GM12878 (cell line): ENCODE data around the gene SBDS. TPM values are rescaled to one million over a fixed set of nuclear protein-coding genes. Genes with fewer than 3 reads are reported as not detected.
A peak's percentile ranks its signal among the peaks of the same experiment; 100 is the strongest.
"Not testable (repeated sequence)": the region's sequence is repeated elsewhere in the genome, so short reads cannot be mapped to it uniquely, and the experiment has no call there.

Experiments used
- ATAC-seq: fragments of 200-7000 bp; cut with Tn5 transposase; 3 replicates; pipeline ENCODE4 v1.9.1; 2020; ENCODE audit warnings: mild to moderate bottlenecking, moderate library complexity
- BruUV-seq: library from RNA; stranded (reverse); fragments of 400-500 nt; replicated peaks from 2 replicates; lab custom pipeline; 2021; lab: Mats Ljungman, UMichigan
- CTCF ChIA-PET: fragments of 300-600 bp; sonication (Branson Sonifier 250); formaldehyde crosslinking; extraction: SDS; loops from one replicate; lab custom pipeline; 2021; ENCODE audit warnings: inconsistent platforms; lab: Yijun Ruan, JAX
- POLR2A ChIA-PET: fragments of 350-600 bp; formaldehyde crosslinking; extraction: SDS; loops from one replicate; lab custom pipeline; 2021; ENCODE audit warnings: inconsistent platforms; lab: Charles Lee
- RAD21 ChIA-PET: fragments of 300-600 bp; sonication (Branson Sonifier 250); formaldehyde crosslinking; loops from one replicate; lab custom pipeline; 2023; ENCODE audit warnings: antibody characterized with exemption; ENCODE audit not compliant: unreplicated experiment; lab: Charles Lee
- SMC1A ChIA-PET: fragments of 300-600 bp; sonication (Branson Sonifier 250); formaldehyde crosslinking; loops from one replicate; lab custom pipeline; 2023; ENCODE audit not compliant: unreplicated experiment, uncharacterized antibody; lab: Charles Lee
- DNase-seq: peaks from one replicate; pipeline ENCODE4 v3.0.0-alpha.2; 2011; ENCODE audit warnings: low read depth, low spot score
- FAIRE-seq: peaks from 3 replicates; lab custom pipeline; 2011; peaks lifted over from hg19 to GRCh38; lab: Jason Lieb, UNC
- H2AFZ ChIP-seq: 2 replicates; pipeline ENCODE4 v1.6.0; 2011; ENCODE audit warnings: low read depth, low read length, control low read depth; ENCODE audit not compliant: control insufficient read depth
- H3K27ac ChIP-seq: 2 replicates; pipeline ENCODE4 v1.5.1; 2011; ENCODE audit warnings: control low read depth; ENCODE audit not compliant: control insufficient read depth, insufficient read depth
- H3K27me3 ChIP-seq, 2 experiments: replicated peaks in 1 of 2; 2 replicates each; pipeline versions ENCODE4 v1.6.0 to v1.6.1; 2011; ENCODE audit warnings: low read length in 1 of 2; ENCODE audit not compliant: control insufficient read depth in 2 of 2, insufficient read depth in 2 of 2
- H3K36me3 ChIP-seq, 2 experiments: 2 replicates each; pipeline ENCODE4 v1.5.1; 2011; ENCODE audit warnings: low read length in 1 of 2; ENCODE audit not compliant: control insufficient read depth in 2 of 2, insufficient read depth in 2 of 2
- H3K4me1 ChIP-seq: 2 replicates; pipeline ENCODE4 v1.6.1; 2011; ENCODE audit warnings: mild to moderate bottlenecking, low read length, moderate library complexity, mixed read lengths; ENCODE audit not compliant: control insufficient read depth, insufficient read depth
- H3K4me2 ChIP-seq: 2 replicates; pipeline ENCODE4 v1.6.0; 2011; ENCODE audit warnings: control low read depth; ENCODE audit not compliant: control insufficient read depth, insufficient read depth
- H3K4me3 ChIP-seq: fragments of 200-600 bp; sonication (generic); 2 replicates; pipeline ENCODE4 v1.5.1; 2016
- H3K79me2 ChIP-seq: 2 replicates; pipeline ENCODE4 v1.6.0; 2011; ENCODE audit warnings: low read length; ENCODE audit not compliant: control insufficient read depth, insufficient read depth
- H3K9ac ChIP-seq: 2 replicates; pipeline ENCODE4 v1.8.0; 2011; ENCODE audit warnings: low read length, control low read depth, mixed read lengths; ENCODE audit not compliant: control insufficient read depth, insufficient read depth
- H3K9me3 ChIP-seq: replicated peaks from 3 replicates; pipeline ENCODE4 v1.5.1; 2011; ENCODE audit warnings: mild to moderate bottlenecking, low read length; ENCODE audit not compliant: control insufficient read depth, insufficient read depth
- H4K20me1 ChIP-seq: 2 replicates; pipeline ENCODE4 v1.6.0; 2011; ENCODE audit not compliant: control insufficient read depth, insufficient read depth
- CBFB ChIP-seq: IDR thresholded peaks from 2 replicates; pipeline ENCODE4 v1.6.1; 2016; ENCODE audit warnings: antibody characterized with exemption, low read depth
- GABPA ChIP-seq: IDR thresholded peaks from 2 replicates; pipeline ENCODE4 v1.6.1; 2014; ENCODE audit warnings: antibody characterized with exemption, low read depth, mild to moderate bottlenecking, inconsistent platforms
- HCFC1 ChIP-seq: fragments of 150-350 bp; IDR thresholded peaks from 2 replicates; pipeline ENCODE4 v1.6.1; 2014; ENCODE audit warnings: low read length
- IKZF1 ChIP-seq: fragments of 450-650 bp; conservative IDR thresholded peaks from 2 replicates; pipeline ENCODE4 v1.6.1; 2017; ENCODE audit warnings: antibody characterized with exemption, mild to moderate bottlenecking
- SP1 ChIP-seq: IDR thresholded peaks from one replicate; pipeline ENCODE4 v1.6.1; 2011; ENCODE audit warnings: low read depth, low read length
- TAF1 ChIP-seq: IDR thresholded peaks from 2 replicates; pipeline ENCODE4 v1.6.1; 2011; ENCODE audit warnings: mild to moderate bottlenecking, low read depth, low read length, borderline replicate concordance
- WGBS: methylation state at CpG from one replicate; pipeline ENCODE4 v1.1.6; 2016; ENCODE audit warnings: low lambda C conversion rate; ENCODE audit not compliant: insufficient replicate concordance, insufficient coverage; ENCODE audit errors: missing lambda C conversion rate; 5-methylcytosine and 5-hydroxymethylcytosine counted together
- in situ Hi-C: fragments of 300-500 bp; cut with MboI; formaldehyde crosslinking; loops from 9 replicates; pipeline ENCODE4 v1.14.3; 2018; ENCODE audit warnings: mixed read lengths
- intact Hi-C: fragments of 100-400 bp; cut with micrococcal nuclease; formaldehyde crosslinking; loops from one replicate; pipeline ENCODE4 v1.14.2; 2022; ENCODE audit not compliant: unreplicated experiment
- polyA plus RNA-seq, 11 experiments: library from polyadenylated mRNA; depleted of rRNA in 4 of 11; unstranded in 6 of 11; stranded (reverse) in 5 of 11; fragments of >200 nt; fragmentation: Nextera tagmentation in 4 of 11; fragmentation: Illumina TruSeq in 1 of 11; extraction: Ambion mirVana in 4 of 11; extraction: Trizol in 1 of 11; gene quantifications; 1 replicate in 1 of 11; 2 replicates in 10 of 11; pipeline versions ENCODE4 v1.2.1 to v1.2.3, GENCODE V29; 2011 to 2016; ENCODE audit warnings: inconsistent platforms in 2 of 11, missing spikeins in 2 of 11, low read depth in 1 of 11
- total RNA-seq, 4 experiments: library from RNA; depleted of rRNA in 3 of 4; stranded (reverse); fragments of >200 nt in 3 of 4; fragmentation: Illumina TruSeq in 1 of 4; extraction: Trizol in 1 of 4; gene quantifications; 2 replicates each; pipeline versions ENCODE4 v1.2.1 to v1.2.3, GENCODE V29; 2013 to 2021
- TF ChIP-seq, protein P1 (sequence below): fragments of 450-650 bp; conservative IDR thresholded peaks from 2 replicates; pipeline ENCODE4 v1.6.1; 2017; ENCODE audit warnings: mild to moderate bottlenecking, moderate library complexity
- TF ChIP-seq, protein P2 (sequence below): fragments of 450-650 bp; IDR thresholded peaks from 2 replicates; pipeline ENCODE4 v1.6.1; 2017; ENCODE audit warnings: low read depth, mild to moderate bottlenecking, moderate library complexity
- TF ChIP-seq, protein P3 (sequence below): IDR thresholded peaks from 2 replicates; pipeline ENCODE4 v1.6.1; 2011; ENCODE audit warnings: mild to moderate bottlenecking, low read depth, low read length, moderate library complexity; ENCODE audit not compliant: insufficient replicate concordance
- TF ChIP-seq, protein P4 (sequence below): fragments of 150-350 bp; IDR thresholded peaks from 2 replicates; pipeline ENCODE4 v1.6.1; 2016; ENCODE audit warnings: low read depth, low read length

The SBDS gene
- total and polyA plus RNA-seq, 10 of the 15 experiments (the other 5 are each of a cell fraction or from before 2014, with no cell fraction given) = 22.4 to 63.0 (median 32.8) TPM

DNA sequence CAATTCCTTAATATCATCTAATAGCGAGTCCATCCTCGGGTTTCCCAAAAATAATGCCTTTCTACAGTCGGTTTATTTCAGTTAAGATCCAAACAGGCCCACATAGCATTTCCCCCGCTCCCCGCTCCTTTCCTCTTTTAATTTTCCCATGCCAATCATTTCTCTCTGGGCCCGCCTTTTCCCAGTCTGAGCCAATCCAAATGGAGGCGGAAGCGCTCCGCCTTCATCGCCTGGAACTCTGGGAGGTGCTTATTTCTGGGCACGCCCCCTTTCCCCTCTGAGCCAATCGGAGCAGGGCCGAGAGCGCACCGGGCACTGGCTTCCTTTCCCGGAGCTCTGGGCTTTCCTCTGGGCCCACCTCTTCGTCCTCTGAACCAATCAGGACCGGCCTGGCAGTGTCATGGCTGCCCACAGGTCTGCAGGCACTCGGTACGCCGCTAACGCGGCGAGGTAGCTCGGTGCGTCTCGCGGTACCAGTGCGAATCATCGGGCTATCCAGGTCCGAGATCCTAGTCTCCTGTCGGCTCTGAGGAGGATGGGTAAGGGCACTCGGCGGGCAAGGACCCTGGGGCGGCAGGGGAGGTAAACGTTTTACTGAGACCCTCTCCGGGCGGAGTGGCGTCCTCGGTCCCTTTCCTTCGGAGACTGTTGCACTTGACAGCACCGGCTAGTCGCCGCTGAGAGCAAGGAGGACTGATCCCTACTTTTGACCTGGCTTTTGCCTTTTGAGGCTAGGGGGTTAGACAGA lies 1.2 kb upstream of the SBDS start, which contains the start of gene TYW1:
Gene TYW1, plus strand, starts transcription at position 390 of the 748 bp plus-strand sequence. Its CDS starts 146 bp downstream, at position 536.
- CTCF ChIA-PET = interaction anchor here (0.6 to 0.7 kb wide), 2 partner anchors 157 to 1015 kb away, joined by 3 to 4 read pairs; no protein-coding TSS in a partner anchor
- peak within 1 kb of the TSS; percentile 74 for H3K4me3 ChIP-seq
- peak; percentile 95 for FAIRE-seq
- TF ChIP-seq HCFC1 = peak; percentile 41; the same call in 1 of the 2 replicates
- peak; percentile 50; the same call in 1 of the 2 replicates for TF ChIP-seq TAF1
- TF ChIP-seq IKZF1 = peak; percentile 45
- TF ChIP-seq, protein P1, sequence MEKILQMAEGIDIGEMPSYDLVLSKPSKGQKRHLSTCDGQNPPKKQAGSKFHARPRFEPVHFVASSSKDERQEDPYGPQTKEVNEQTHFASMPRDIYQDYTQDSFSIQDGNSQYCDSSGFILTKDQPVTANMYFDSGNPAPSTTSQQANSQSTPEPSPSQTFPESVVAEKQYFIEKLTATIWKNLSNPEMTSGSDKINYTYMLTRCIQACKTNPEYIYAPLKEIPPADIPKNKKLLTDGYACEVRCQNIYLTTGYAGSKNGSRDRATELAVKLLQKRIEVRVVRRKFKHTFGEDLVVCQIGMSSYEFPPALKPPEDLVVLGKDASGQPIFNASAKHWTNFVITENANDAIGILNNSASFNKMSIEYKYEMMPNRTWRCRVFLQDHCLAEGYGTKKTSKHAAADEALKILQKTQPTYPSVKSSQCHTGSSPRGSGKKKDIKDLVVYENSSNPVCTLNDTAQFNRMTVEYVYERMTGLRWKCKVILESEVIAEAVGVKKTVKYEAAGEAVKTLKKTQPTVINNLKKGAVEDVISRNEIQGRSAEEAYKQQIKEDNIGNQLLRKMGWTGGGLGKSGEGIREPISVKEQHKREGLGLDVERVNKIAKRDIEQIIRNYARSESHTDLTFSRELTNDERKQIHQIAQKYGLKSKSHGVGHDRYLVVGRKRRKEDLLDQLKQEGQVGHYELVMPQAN = peak; percentile 81
- TF ChIP-seq, protein P2, sequence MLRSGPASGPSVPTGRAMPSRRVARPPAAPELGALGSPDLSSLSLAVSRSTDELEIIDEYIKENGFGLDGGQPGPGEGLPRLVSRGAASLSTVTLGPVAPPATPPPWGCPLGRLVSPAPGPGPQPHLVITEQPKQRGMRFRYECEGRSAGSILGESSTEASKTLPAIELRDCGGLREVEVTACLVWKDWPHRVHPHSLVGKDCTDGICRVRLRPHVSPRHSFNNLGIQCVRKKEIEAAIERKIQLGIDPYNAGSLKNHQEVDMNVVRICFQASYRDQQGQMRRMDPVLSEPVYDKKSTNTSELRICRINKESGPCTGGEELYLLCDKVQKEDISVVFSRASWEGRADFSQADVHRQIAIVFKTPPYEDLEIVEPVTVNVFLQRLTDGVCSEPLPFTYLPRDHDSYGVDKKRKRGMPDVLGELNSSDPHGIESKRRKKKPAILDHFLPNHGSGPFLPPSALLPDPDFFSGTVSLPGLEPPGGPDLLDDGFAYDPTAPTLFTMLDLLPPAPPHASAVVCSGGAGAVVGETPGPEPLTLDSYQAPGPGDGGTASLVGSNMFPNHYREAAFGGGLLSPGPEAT = peak; percentile 82
- TF ChIP-seq, protein P3, sequence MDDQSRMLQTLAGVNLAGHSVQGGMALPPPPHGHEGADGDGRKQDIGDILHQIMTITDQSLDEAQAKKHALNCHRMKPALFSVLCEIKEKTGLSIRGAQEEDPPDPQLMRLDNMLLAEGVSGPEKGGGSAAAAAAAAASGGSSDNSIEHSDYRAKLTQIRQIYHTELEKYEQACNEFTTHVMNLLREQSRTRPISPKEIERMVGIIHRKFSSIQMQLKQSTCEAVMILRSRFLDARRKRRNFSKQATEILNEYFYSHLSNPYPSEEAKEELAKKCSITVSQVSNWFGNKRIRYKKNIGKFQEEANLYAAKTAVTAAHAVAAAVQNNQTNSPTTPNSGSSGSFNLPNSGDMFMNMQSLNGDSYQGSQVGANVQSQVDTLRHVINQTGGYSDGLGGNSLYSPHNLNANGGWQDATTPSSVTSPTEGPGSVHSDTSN = peak; percentile 95
- TF ChIP-seq GABPA = peak; percentile 77
- TF ChIP-seq CBFB = 0 out of 2 replicates have a peak, but pooled peaks have one; percentile 45
- TF ChIP-seq SP1 = peak; percentile 83
- TF ChIP-seq, protein P4, sequence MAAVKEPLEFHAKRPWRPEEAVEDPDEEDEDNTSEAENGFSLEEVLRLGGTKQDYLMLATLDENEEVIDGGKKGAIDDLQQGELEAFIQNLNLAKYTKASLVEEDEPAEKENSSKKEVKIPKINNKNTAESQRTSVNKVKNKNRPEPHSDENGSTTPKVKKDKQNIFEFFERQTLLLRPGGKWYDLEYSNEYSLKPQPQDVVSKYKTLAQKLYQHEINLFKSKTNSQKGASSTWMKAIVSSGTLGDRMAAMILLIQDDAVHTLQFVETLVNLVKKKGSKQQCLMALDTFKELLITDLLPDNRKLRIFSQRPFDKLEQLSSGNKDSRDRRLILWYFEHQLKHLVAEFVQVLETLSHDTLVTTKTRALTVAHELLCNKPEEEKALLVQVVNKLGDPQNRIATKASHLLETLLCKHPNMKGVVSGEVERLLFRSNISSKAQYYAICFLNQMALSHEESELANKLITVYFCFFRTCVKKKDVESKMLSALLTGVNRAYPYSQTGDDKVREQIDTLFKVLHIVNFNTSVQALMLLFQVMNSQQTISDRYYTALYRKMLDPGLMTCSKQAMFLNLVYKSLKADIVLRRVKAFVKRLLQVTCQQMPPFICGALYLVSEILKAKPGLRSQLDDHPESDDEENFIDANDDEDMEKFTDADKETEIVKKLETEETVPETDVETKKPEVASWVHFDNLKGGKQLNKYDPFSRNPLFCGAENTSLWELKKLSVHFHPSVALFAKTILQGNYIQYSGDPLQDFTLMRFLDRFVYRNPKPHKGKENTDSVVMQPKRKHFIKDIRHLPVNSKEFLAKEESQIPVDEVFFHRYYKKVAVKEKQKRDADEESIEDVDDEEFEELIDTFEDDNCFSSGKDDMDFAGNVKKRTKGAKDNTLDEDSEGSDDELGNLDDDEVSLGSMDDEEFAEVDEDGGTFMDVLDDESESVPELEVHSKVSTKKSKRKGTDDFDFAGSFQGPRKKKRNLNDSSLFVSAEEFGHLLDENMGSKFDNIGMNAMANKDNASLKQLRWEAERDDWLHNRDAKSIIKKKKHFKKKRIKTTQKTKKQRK = peak; percentile 44; the same call in 1 of the 2 replicates

More for the DNA sequence above, 1.2 kb upstream of the SBDS start, which contains the start of gene TYW1:
- DNase-seq (peak; percentile 89), ATAC-seq (peak; percentile 94)
- H3K27me3 ChIP-seq, H3K9me3 ChIP-seq, H4K20me1 ChIP-seq, H3K4me1 ChIP-seq, BruUV-seq, H3K36me3 ChIP-seq, in situ Hi-C loops: not testable (repeated sequence)
- ChIA-PET RAD21 (interaction anchor here (1.1 to 1.2 kb wide), 3 partner anchors 75 to 256 kb away, joined by 4 to 5 read pairs (median 5); partner anchors contain the start of gene RABGEF1), POLR2A (interaction anchor here (0.6 to 1.3 kb wide), 3 partner anchors 122 to 365 kb away, joined by 3 to 4 read pairs (median 4); no protein-coding TSS in a partner anchor), SMC1A (interaction anchor here (2.0 kb wide), 1 partner anchor 152 kb away, joined by 5 read pairs; no protein-coding TSS in a partner anchor)
- peak within 1 kb of the TSS; percentile 75 for H3K9ac ChIP-seq
- H3K4me2 ChIP-seq = peak within 1 kb of the TSS; percentile 48
- H3K27ac ChIP-seq = peak within 1 kb of the TSS; percentile 58
- intact Hi-C loops = loop anchor here (2.0 to 5.0 kb wide), 2 partner anchors 74 to 152 kb away; partner anchors contain the start of gene TMEM248
- peaks cover 14% of the 10 kb centered on the region for H3K79me2 ChIP-seq
- H2AFZ ChIP-seq = peak within 1 kb of the TSS; percentile 79
- WGBS = 3% methylated on average over 38 of the region's 44 CpGs
